Left lung (tissue), 10 donors: Measurements from ENCODE around the gene KCNA2. TPM values are rescaled to one million over a fixed set of nuclear protein-coding genes. Genes with fewer than 3 reads are reported as not detected.

Experiments
- ATAC-seq: fragments of 200-7000 bp; cut with Tn5 transposase; one replicate; pipeline ENCODE4 v1.9.1; 2020; ENCODE audit warnings: moderate library complexity
- DNase-seq, 4 donors: peaks; one replicate each; pipeline ENCODE4 v3.0.0-alpha.2; 2013 to 2020
- H3K27ac ChIP-seq, 2 donors: fragments of 200-600 bp; sonication (generic) in 1 of 2; one replicate each; pipeline versions ENCODE4 v1.5.0 to v1.8.0; 2020 to 2021
- H3K27me3 ChIP-seq, 2 donors: fragments of 200-600 bp; sonication (generic) in 1 of 2; one replicate each; pipeline versions ENCODE4 v1.5.0 to v1.8.0; 2020 to 2021
- H3K36me3 ChIP-seq, 2 donors: fragments of 200-600 bp; sonication (generic) in 1 of 2; one replicate each; pipeline versions ENCODE4 v1.5.0 to v1.8.0; 2020 to 2021
- H3K4me1 ChIP-seq, 2 donors: fragments of 200-600 bp; one replicate each; pipeline ENCODE4 v1.8.0; 2021
- H3K4me3 ChIP-seq, 2 donors: fragments of 200-600 bp; sonication (generic) in 1 of 2; one replicate each; pipeline versions ENCODE4 v1.5.0 to v1.8.0; 2020 to 2021; ENCODE audit warnings: mild to moderate bottlenecking in 1 of 2
- H3K9me3 ChIP-seq, 2 donors: fragments of 200-600 bp; sonication (generic) in 1 of 2; one replicate each; pipeline versions ENCODE4 v1.5.0 to v1.8.0; 2020 to 2021
- intact Hi-C, 2 donors: fragments of 100-400 bp; cut with DNase I; formaldehyde crosslinking; loops; one replicate each; pipeline versions ENCODE4 v1.11.2 to v1.14.2; 2022
- polyA plus RNA-seq, 6 donors: library from polyadenylated mRNA; unstranded; fragments of 120-200 nt; gene quantifications; one replicate each; pipeline ENCODE4 v1.2.1, GENCODE V29; 2013; ENCODE audit not compliant: insufficient read length in 6 of 6
- total RNA-seq, 2 donors: library from RNA; stranded (reverse); fragmentation: NEBNext Ultra II Directional; extraction: Animal tissue kit (Norgen Biotek cat#: 25700); gene quantifications; one replicate each; pipeline ENCODE4 v1.2.1, GENCODE V29; 2021
- TF ChIP-seq, protein P1 (sequence below), 2 donors: fragments of 200-600 bp; sonication (generic) in 1 of 2; IDR thresholded peaks; one replicate each; pipeline versions ENCODE4 v1.5.0 to v1.8.0; 2021; ENCODE audit warnings: antibody characterized with exemption in 2 of 2
- donor health status: DM: no; HTN: yes; CAD: no.
- donor health status: DM: no; HTN: no; CAD: no.

Gene KCNA2
- total and polyA plus RNA-seq, 8 donors, result 0.42 to 1.1 (median 0.72) TPM

DNA sequence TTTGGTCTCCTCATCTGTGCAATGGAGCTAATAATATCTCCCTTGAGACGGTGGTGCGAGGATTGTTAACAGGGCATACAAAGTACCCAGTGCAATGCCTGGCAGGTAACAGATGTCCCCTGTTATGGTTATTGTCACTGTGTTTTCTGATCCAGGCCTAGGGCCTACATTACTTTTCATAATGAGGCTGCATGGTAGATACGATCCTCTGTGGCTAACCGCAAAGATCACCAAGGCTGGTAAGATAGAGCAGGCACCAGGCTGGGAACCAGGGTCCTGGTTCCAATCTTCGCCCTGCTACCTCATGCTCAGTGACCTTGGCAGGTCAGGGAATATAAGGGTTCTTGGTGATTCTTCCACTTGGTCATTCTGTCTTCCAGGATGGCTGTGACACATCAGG lies 22.7 kb downstream of the KCNA2 start:
- intact Hi-C loops, result no loop called here
- Histone ChIP-seq H3K4me3 (no peak overlapping the region), H3K36me3 (no peaks in the 10 kb centered on the region), H3K27me3 (peaks cover 0 to 10% of the 10 kb centered on the region in 2 donors), H3K9me3 (no peaks in the 10 kb centered on the region), H3K4me1 (no peaks in the 10 kb centered on the region), H3K27ac (no peak overlapping the region)
- ATAC-seq (no peak), DNase-seq (no peak)
- TF ChIP-seq, protein P1, sequence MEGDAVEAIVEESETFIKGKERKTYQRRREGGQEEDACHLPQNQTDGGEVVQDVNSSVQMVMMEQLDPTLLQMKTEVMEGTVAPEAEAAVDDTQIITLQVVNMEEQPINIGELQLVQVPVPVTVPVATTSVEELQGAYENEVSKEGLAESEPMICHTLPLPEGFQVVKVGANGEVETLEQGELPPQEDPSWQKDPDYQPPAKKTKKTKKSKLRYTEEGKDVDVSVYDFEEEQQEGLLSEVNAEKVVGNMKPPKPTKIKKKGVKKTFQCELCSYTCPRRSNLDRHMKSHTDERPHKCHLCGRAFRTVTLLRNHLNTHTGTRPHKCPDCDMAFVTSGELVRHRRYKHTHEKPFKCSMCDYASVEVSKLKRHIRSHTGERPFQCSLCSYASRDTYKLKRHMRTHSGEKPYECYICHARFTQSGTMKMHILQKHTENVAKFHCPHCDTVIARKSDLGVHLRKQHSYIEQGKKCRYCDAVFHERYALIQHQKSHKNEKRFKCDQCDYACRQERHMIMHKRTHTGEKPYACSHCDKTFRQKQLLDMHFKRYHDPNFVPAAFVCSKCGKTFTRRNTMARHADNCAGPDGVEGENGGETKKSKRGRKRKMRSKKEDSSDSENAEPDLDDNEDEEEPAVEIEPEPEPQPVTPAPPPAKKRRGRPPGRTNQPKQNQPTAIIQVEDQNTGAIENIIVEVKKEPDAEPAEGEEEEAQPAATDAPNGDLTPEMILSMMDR (IDR thresholded peaks at IDR 0.05), result no peak

DNA sequence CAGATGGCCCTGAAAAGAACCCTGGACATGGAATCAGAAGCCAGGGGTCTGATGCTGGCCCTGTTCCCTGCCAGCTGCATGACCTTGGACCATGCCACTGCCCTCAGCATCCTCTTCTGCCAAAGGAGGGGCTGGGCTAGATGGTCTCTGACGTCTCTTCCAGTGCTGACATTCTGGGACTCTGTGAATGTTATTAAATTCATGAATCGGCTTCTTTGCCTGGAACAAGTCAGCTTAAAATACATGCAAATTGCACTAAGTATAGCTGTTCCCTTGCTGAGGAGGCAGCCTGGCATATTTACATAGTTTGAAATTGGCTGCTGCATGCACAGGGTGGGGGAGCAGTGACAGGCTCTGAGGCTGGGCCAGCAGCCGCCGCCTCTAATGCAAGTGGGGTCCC lies 23.8 kb downstream of the KCNA2 start:
- TF ChIP-seq, protein P1 (IDR thresholded peaks at IDR 0.05), result no peak
- DNase-seq (no peak), ATAC-seq (no peak)
- Histone ChIP-seq H3K4me1 (no peaks in the 10 kb centered on the region), H3K9me3 (no peaks in the 10 kb centered on the region), H3K27ac (no peak overlapping the region), H3K36me3 (no peaks in the 10 kb centered on the region), H3K27me3 (peaks cover 0 to under 1% of the 10 kb centered on the region in 2 donors), H3K4me3 (no peak overlapping the region)
- intact Hi-C loops, result no loop called here

DNA sequence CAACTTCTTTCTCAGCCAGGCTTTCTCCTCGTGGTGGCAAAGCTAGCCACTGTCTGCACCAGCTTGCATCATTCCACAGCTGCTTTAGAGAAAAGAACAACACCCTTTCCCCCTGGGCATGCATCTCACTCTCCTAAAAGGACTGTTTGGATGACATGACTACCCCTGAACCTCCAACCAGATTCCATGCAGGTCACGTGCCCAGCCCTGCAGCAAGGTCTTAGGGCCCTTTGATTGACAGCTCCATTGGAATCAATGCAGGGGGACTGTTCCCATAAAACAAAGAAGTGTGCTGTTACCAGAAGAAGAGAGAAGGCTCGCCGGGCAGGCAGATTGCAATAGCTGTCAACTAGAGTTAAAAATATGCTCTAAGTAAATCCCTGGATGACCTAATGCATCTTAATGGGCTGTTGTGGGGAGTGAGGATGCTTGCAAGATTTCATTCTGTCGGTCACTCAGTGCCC lies 24.4 kb downstream of the KCNA2 start:
- H3K36me3 ChIP-seq, result no peaks in the 10 kb centered on the region
- intact Hi-C loops, result no loop called here
- H3K4me1 ChIP-seq, result no peaks in the 10 kb centered on the region
- ATAC-seq, result no peak
- H3K27ac ChIP-seq, result no peak overlapping the region
- no peak for DNase-seq
- no peaks in the 10 kb centered on the region for H3K27me3 ChIP-seq
- H3K9me3 ChIP-seq, result no peaks in the 10 kb centered on the region
- no peak overlapping the region for H3K4me3 ChIP-seq
- TF ChIP-seq, protein P1 (IDR thresholded peaks at IDR 0.05), result no peak

DNA sequence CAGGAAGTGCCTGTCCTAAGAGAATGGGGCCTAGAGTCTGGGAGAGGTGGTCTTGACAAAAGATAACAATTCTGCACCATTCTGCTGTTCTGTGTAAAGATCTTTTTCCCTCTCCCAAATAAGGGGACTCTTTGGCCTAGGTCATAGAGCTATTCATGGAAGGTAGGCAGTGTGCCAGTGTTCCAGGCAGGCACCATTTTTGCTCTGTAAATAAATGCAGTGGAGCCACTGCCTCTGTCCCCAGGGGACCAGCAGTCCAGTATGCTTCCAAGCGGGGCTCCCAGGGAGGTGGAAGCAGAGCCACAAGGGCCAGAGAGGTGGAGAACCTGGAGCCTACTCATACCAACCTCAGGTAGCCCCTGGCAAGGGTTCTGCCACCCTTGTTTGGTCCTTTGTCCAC lies 25.9 kb downstream of the KCNA2 start:
- Histone ChIP-seq H3K9me3 (no peaks in the 10 kb centered on the region), H3K4me1 (no peaks in the 10 kb centered on the region), H3K4me3 (no peak overlapping the region), H3K27me3 (no peaks in the 10 kb centered on the region), H3K27ac (no peak overlapping the region), H3K36me3 (no peaks in the 10 kb centered on the region)
- no peak for DNase-seq
- intact Hi-C loops, result no loop called here
- no peak for ATAC-seq
- TF ChIP-seq, protein P1 (IDR thresholded peaks at IDR 0.05), result no peak

DNA sequence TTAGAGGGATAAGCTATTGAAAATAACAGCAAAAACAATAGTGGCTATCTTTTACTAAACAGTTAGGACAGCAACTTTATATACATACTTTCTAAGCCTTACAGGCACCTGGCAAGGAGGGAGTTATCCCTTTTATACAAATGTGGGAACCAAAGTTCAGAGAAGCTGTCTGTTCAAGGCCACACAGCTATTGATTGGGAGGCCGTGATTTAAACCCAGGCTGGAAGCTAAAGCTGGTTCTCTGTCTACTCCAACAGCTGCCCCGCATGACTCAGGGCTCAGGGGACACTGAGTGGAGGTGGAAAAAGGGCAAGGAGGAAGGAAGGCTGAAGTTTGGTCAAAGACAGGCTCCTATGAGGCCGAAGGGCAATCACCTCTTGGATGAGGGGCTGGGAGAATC lies 26.7 kb downstream of the KCNA2 start:
- H3K4me3 ChIP-seq, result no peak overlapping the region
- TF ChIP-seq, protein P1 (IDR thresholded peaks at IDR 0.05), result no peak
- H3K9me3 ChIP-seq, result no peaks in the 10 kb centered on the region
- H3K27ac ChIP-seq, result no peak overlapping the region
- no peaks in the 10 kb centered on the region for H3K36me3 ChIP-seq
- DNase-seq (no peak), ATAC-seq (no peak)
- no peaks in the 10 kb centered on the region for H3K4me1 ChIP-seq
- H3K27me3 ChIP-seq, result no peaks in the 10 kb centered on the region
- intact Hi-C loops, result no loop called here
